Myocyte (in vitro differentiated cells): Measurements from ENCODE around the gene OR5AN1. TPM values are rescaled to one million over a fixed set of nuclear protein-coding genes. Genes with fewer than 3 reads are reported as not detected.

Experiments
- total RNA-seq: library from RNA; depleted of rRNA; stranded (reverse); fragments of >200 nt; gene quantifications from 2 replicates; pipeline ENCODE4 v1.2.3, GENCODE V29; 2014

OR5AN1 gene
- total RNA-seq, 1 donor from 2014 or later = not detected

Other genes with a start within 250 kb of the OR5AN1 start
- 12.6 and 13.3 TPM in 2 replicates for gene FAM111A, start 216.0 kb upstream of the OR5AN1 start, total RNA-seq
- gene DTX4, start 186.8 kb upstream of the OR5AN1 start, total RNA-seq = 7.9 and 8.2 TPM in 2 replicates
- not detected in 2 replicates for gene MPEG1, start 146.0 kb upstream of the OR5AN1 start, total RNA-seq
- not detected in 2 replicates for gene OR5A2, start 67.5 kb downstream of the OR5AN1 start, total RNA-seq
- not detected in 2 replicates for gene OR5A1, start 77.6 kb downstream of the OR5AN1 start, total RNA-seq
- not detected in 2 replicates for gene OR4D6, start 98.1 kb downstream of the OR5AN1 start, total RNA-seq
- not detected in 2 replicates for gene OR4D10, start 114.4 kb downstream of the OR5AN1 start, total RNA-seq
- gene OR4D11, start 144.7 kb downstream of the OR5AN1 start, total RNA-seq = not detected in 2 replicates
- not detected in 2 replicates for gene OR4D9, start 152.6 kb downstream of the OR5AN1 start, total RNA-seq